Measurements from ENCODE around the gene CIB4.

- peak; percentile 92 for TF ChIP-seq CTCF (conservative IDR thresholded peaks at IDR 0.05; ENCODE audit: low read depth, low read length)
- no peak for TF ChIP-seq EZH2 (IDR thresholded peaks at IDR 0.05; ENCODE audit: borderline replicate concordance, low read depth, low read length, poor library complexity, severe bottlenecking)
Measured at GRCh38 chr2:26605195-26605998, 35.8 kb downstream of the CIB4 start.
